Lower leg skin (tissue), 4 donors: ENCODE results near the gene RTP5. TPM values are rescaled to one million over a fixed set of nuclear protein-coding genes. Genes with fewer than 3 reads are reported as not detected.
A peak's percentile ranks its signal among the peaks of the same experiment; 100 is the strongest.

Experiments used
- DNase-seq, 2 donors: peaks; one replicate each; pipeline ENCODE4 v3.0.0-alpha.2; 2019; ENCODE audit warnings: low spot score in 2 of 2
- H3K4me3 ChIP-seq: fragments of 200-600 bp; sonication (generic); 2 replicates; pipeline ENCODE4 v1.5.1; 2017; ENCODE audit warnings: mild to moderate bottlenecking, low read depth; ENCODE audit not compliant: poor library complexity, severe bottlenecking
- CTCF ChIP-seq, 3 donors: fragments of 450-650 bp; IDR thresholded peaks; one replicate each; pipeline ENCODE4 v1.5.1; 2016; ENCODE audit warnings: antibody characterized with exemption in 3 of 3, mild to moderate bottlenecking in 3 of 3, moderate library complexity in 2 of 3
- POLR2A ChIP-seq, 2 donors: fragments of 450-650 bp; IDR thresholded peaks; one replicate each; pipeline ENCODE4 v1.6.1; 2016 to 2017; ENCODE audit warnings: antibody characterized with exemption in 2 of 2, mild to moderate bottlenecking in 1 of 2, moderate library complexity in 1 of 2
- WGBS, 2 donors: methylation state at CpG; one replicate each; pipeline ENCODE4 v1.1.5; 2018; 5-methylcytosine and 5-hydroxymethylcytosine counted together
- intact Hi-C: fragments of 100-400 bp; cut with DNase I; formaldehyde crosslinking; loops from one replicate; pipeline ENCODE4 v1.15.0; 2023; ENCODE audit warnings: low total_unique reads
- total RNA-seq, 4 donors: library from RNA; depleted of rRNA; stranded (reverse); fragments of >200 nt; gene quantifications; one replicate each; pipeline ENCODE4 v1.1.0, GENCODE V29; 2016

RTP5 gene
- total RNA-seq, 4 donors from 2014 or later = 0.10 to 0.23 TPM; not detected in 2

- no peak for DNase-seq
- 65 to 69% methylated on average over 10 to 12 of the region's 16 CpGs for WGBS, 2 donors
- no peak overlapping the region for H3K4me3 ChIP-seq
- intact Hi-C loops = no loop called here
- TF ChIP-seq POLR2A (IDR thresholded peaks at IDR 0.05) = no peak
- no peak for TF ChIP-seq CTCF (IDR thresholded peaks at IDR 0.05)
These were observed 7.7 kb downstream of the RTP5 start for GRCh38 chr2:241877197-241877685.

- WGBS, 2 donors = 30 to 37% methylated on average over 16 to 21 of the region's 27 CpGs
- TF ChIP-seq POLR2A (IDR thresholded peaks at IDR 0.05) (no peak), CTCF (IDR thresholded peaks at IDR 0.05) (no peak)
- intact Hi-C loops = no loop called here
- DNase-seq = peak; percentile 57 to 94
- H3K4me3 ChIP-seq = no peak overlapping the region
These were observed 8.8 kb downstream of the RTP5 start for GRCh38 chr2:241877989-241878970.

- H3K4me3 ChIP-seq = no peak overlapping the region
- TF ChIP-seq CTCF (IDR thresholded peaks at IDR 0.05) = no peak
- TF ChIP-seq POLR2A (IDR thresholded peaks at IDR 0.05) = no peak
- WGBS, 2 donors = 92 to 96% methylated on average over 3 to 9 of the region's 9 CpGs
- DNase-seq = no peak
- intact Hi-C loops = no loop called here
These were observed 9.8 kb downstream of the RTP5 start for GRCh38 chr2:241879326-241879725.

- no peak for DNase-seq
- H3K4me3 ChIP-seq = no peak overlapping the region
- TF ChIP-seq CTCF (IDR thresholded peaks at IDR 0.05) (no peak), POLR2A (IDR thresholded peaks at IDR 0.05) (no peak)
- intact Hi-C loops = loop anchor here (10.0 kb wide), 1 partner anchor 376 kb away; the partner anchor contains the start of gene STK25
- 70 to 71% methylated on average over 12 to 16 of the region's 16 CpGs for WGBS, 2 donors
These were observed 11.0 kb downstream of the RTP5 start for GRCh38 chr2:241880311-241881073.

GRCh38 chr2:241882091-241882625 is 12.6 kb downstream of the RTP5 start:
- intact Hi-C loops = loop anchor here (10.0 kb wide), 1 partner anchor 377 kb away; the partner anchor contains the start of gene STK25
- peak; percentile 65 to 92 for DNase-seq

More at GRCh38 chr2:241882091-241882625, 12.6 kb downstream of the RTP5 start:
- TF ChIP-seq POLR2A (IDR thresholded peaks at IDR 0.05) (no peak), CTCF (IDR thresholded peaks at IDR 0.05) (no peak)
- H3K4me3 ChIP-seq = peak overlapping the region; percentile 3
- 9 to 21% methylated on average over 19 to 23 of the region's 23 CpGs for WGBS, 2 donors
